GM21381 (cell line): Measurements from ENCODE around the gene PHAF1.
"Not testable (repeated sequence)": the region's sequence is repeated elsewhere in the genome, so short reads cannot be mapped to it uniquely, and the experiment has no call there.

Experiments used
- ATAC-seq: cut with Tn5 transposase; IDR thresholded peaks from one replicate; pipeline ENCODE4 v1.9.1; 2021; ENCODE audit warnings: mild to moderate bottlenecking, moderate library complexity; ENCODE audit not compliant: unreplicated experiment

PHAF1 gene

DNA sequence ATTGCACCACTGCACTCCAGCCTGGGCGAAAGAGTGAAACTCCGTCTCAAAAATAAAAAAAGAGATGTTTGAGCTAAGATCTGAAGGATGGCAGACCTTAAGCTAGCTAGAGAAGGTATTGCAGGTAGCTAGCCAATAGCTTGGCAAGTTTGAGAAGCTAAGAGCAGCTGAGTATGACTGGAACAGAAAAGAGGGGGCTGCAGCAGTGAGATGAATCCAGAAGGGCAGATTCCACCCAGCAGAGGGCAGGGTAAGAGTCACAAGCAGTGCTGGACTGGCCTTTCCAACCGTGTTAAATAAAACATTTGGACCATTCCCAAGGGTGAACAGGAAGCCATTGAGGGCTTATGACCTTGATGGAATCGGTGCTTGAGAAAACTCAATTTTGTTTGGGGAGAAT lies 5.7 kb upstream of the PHAF1 start:
- ATAC-seq: no peak

DNA sequence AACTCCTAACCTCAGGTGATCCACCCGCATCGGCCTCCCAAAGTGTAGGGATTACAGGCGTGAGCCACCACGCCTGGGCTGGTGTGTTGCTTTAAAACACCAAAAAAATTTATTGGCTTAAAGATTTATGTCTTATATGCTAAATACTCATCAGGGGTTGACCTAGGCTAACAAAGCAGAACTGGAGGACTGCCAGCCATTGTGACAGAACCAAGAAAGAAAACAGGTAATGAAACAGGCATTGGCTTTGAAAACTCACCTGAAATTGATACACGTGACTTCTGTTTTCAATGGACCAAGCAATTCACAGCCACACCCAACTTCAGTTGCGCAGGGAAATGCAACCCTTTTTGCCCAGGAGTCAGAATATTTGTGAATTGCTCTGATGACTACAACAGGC lies 4.9 kb upstream of the PHAF1 start:
- ATAC-seq: no peak

DNA sequence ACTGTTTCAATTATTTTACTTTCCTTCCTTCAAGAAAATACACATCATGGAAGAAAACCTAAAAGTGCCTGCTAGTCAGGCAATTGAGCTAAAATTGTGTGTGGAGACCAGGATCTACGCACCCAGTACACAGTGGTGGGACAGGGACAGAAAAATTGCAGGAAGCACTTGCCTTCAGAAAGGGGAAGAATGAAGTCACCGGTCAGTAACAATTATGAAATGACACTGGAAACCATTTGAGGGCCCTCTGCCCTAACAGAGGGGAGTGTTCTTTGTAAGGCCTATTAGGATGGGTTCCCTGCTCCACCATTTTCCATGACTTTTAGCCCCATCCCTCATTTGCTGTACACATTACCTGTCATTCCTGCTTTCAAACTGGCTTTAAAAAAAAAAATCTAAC lies 4.5 kb upstream of the PHAF1 start:
- ATAC-seq: no peak

DNA sequence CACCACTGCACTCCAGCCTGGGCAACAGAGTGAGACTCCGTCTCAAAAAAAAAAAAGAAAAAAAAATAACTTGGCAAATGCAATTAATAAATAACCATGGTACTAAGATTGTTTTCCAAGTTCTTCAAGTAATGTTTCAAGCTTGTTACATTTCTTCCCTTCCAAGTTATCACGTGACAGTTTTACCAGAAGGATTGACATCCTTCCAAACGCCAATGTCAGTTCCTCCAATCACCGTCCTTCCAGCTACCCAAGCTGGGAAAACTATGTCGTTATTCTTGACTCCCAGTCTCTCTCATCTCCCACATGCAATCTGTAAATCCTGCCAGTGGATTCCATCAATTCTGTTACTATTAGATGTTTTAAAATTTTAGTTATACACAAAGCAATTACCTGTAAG lies 3.9 kb upstream of the PHAF1 start:
- no peak for ATAC-seq

DNA sequence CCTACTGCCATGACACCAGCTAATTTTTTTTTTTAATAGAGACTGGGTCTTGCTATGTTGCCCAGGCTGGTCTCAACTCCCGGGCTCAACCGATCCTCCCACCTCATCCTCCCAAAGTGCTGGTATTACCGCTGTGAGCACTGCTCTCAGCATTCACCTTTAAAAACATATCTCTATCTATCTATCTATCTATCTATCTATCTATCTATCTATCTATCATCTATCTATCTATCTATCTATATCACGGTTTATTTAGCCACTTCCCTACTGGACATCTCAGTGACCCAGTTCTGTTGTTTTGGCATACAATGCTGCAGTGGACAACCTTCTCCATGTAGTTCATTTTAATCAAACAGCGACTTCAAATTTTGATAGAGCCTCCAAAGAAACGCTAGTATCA lies 1.3 kb upstream of the PHAF1 start:
- ATAC-seq: no peak

DNA sequence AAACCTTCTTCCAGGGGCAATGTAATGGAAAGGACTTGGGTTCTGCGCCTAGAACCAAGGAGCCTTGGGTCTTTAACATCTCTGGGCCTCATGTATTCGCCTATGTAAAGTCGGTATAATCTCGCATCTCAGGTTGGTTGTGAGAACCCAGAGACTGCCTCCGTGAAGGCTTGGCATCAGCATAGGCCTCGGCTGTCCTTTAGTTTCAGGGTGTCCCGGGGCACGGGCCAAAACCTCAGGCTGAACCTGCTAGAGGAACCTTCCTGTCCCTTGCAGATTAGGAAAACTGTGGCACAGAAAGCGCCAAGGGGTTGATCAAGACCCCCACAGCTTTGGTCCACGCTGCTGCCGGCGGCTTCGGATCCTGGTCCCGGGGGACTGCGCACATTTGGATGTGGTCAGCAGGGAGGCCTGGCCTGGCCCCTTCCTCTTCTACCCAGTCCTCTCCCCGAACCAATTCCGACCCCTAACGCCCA lies 772 bp upstream of the PHAF1 start:
- ATAC-seq: no peak

DNA sequence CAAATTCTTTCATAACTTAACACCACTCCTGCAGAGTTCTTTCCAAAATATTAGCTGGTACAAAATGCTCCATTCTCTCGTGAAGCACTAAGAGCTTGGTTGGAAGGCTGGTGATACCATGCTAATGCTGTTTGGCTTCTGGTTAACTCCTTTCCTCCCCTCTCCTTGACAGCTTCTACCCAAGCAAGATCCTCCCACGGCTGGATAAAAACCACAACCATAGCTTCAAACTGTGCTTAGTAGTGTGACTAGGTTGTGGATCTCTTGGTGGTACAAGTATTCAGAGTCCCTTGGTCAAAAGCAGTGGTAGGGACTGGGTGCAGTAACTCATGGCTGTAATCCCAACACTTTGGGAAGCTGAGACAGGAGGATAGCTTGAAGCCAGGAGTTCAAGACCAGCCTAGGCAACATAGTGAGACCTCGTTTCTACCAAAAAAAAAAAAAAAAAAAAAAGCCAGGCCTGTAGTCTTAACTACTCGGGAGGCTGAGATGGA lies 2.3 kb downstream of the PHAF1 start:
- no peak for ATAC-seq

DNA sequence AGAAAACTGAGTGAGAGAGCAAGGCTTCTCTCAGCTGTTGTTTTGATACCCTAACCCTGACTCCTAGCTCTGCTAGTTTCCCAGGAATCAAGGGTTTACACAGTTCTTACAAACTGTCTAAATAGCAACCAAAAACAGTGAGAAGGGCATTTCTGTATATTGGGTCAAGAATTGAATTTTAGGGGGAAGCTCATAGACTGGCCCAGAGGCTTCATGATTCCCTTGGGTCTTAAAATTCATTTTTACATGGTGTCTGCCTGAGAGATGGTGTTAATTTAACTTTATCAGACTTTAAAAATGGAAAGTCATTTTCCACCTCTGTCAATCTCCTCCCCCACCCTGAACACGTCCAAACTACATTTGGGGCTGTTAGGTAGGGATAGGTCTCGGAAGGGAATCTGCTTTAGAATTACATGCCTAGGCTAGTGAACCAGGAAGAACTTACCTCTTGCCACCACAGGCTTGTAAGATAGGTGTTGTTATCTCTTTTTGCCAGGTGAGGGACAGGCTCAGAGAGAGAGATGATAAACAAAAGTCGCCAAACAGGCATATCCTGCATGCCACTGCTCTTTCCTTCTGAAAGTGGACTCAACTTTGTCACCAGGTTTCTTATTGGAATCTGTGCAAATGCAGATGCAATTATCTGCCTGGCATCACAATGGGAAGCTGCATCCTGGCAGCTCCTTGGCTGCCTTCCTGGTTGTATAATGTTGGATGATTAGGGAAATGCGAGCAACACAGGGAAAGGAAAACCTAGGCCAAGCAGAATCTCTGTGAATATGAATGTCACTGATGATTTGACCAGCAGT lies 3.1 kb downstream of the PHAF1 start:
- no peak for ATAC-seq

DNA sequence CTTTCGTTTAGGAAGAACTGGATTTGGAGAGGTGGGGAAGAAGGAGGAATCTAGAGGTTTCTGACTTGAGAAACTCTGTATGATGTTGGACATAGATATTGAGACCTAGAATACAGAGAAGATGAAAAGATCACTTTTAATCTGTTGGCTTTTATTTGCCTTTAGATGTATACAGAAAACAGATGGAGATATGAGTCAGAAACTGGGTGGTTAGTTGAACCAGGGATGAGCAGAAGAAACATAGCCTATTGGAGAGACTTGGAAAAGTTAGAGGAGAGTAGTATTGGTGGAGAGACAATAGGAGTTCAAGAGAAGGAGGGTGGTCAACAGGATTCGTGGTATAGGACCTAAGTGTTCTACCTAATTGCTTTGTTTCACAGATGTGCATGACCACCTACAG lies 5.1 kb downstream of the PHAF1 start:
- ATAC-seq: no peak

DNA sequence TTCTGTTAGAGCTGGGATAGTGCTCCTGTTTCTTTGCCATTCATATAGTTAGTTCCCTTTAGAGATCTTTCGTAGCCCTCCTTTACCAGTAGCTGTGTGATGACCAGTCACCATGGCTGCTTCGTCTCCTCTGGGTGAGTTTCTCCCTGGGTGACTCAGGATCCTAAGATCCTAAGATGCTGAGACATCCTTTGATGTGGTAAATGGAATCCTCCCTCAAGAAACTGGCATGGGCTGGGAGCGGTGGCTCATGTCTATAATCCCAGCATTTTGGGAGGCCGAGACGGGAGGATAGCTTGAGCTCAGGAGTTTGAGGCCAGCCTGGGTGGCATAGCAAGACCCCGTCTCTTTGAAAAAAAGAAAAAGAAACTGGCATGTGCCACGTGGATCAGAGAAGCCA lies 5.9 kb downstream of the PHAF1 start:
- no peak for ATAC-seq

DNA sequence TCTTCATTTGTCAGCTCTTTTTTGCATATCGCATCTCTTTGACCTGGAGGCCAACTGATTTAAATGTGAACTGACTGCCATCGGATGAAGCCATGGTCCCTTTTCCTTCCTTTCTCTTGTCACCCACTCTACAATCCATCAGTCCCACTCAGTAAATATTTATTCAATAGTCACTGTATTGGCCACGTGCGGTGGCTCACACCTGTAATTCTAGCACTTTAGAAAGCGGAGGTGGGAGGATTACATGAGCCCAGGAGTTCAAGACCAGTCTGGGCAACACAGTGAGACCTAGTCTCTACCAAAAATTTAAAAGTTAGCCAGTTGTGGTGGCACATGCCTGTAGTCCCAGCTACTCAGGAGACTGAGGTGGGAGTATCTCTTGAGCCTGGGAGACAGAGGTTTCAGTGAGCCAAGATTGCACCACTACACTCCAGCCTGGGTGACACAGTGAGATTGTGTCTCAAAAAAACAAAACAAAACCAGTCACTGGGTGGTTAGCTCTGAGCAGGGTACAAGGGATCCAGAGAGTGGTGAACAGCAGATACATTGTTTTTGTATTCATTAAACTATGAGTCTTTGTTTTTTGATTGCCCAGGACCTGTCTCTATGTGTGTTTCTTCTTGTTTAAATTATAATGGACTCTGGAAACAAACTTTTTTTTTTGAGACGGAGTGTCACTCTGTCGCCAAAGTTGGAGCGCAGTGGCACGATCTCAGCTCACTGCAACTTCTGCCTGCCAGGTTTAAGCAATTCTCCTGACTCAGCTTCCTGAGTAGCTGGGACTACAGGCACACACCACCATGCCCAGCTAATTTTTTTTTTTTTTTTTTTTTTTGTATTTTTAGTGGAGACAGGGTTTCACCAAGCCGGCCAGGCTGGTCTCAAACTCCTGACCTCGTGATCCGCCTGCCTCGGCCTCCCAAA lies 6.9 kb downstream of the PHAF1 start:
- no peak for ATAC-seq

DNA sequence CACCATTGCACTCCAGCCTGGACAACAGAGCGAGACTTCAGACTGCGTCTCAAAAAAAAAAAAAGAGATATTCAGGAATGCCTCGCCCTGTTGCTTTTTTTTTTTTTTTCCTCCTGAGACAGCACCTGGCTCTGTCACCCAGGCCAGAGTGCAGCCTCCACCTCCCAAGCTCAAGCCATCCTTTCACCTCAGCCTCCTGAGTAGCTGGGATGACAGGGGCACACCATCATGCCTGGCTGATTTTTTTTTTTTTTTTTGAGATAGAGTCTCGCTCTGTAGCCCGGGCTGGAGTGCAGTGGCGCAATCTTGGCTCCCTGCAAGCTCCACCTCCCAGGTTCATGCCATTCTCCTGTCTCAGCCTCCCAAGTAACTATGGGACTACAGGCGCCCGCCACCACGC lies 8.0 kb downstream of the PHAF1 start:
- ATAC-seq: no peak

DNA sequence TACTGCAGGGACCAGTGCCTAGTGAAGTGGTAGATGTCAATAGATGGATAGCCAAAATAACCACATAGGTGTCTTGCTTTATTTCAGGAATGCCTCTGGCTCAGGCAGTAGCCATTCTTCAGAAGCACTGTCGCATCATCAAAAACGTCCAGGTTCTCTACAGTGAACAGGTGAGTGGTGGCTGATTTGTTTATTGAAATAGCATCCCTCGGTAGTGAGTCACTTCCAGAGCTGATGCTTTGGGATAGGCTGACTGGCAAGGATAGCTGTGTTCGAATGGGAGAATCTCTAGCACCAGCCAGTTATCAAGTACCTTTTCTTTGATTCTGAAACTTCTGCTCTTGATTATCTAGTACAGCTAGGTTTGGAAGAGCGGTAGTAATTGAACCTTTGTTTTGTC lies 10.3 kb downstream of the PHAF1 start:
- ATAC-seq: no peak

DNA sequence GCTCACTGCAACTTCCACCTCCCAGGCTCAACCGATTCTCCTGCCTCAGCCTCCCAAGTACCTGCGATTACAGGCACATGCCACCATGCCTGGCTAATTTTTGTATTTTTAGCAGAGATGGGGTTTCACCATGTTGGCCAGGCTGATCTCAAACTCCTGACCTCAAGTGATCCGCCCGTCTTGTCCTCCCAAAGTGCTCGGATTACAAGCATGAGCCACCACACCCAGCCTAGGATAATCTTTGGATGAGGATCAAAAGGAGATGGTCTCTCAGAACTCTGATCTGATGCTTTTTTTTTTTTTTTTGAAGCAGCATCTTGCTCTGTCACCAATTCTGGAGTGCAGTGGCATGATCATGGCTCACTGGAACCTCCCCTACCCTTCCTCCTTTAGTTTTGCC lies 13.1 kb downstream of the PHAF1 start:
- not testable (repeated sequence) for ATAC-seq

DNA sequence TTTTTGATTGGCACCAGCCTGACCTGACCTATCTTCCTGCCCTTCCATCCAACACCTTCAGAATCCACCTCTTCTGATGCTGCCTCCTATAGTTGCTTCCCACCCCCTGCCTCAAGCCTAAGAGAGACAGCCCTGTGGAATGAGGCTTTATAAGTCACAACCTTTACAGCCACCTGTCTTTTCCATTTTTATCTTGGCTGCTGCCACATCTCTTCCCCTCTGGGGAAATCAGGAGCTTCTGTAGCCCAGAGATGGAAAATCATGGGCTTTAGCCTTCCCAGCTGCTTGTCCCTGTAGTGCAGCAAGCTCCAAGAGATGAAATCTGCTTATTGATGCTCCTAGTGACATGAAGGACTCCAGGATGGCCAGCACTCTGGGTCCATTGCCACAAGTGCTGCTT lies 18.7 kb downstream of the PHAF1 start:
- ATAC-seq: no peak

DNA sequence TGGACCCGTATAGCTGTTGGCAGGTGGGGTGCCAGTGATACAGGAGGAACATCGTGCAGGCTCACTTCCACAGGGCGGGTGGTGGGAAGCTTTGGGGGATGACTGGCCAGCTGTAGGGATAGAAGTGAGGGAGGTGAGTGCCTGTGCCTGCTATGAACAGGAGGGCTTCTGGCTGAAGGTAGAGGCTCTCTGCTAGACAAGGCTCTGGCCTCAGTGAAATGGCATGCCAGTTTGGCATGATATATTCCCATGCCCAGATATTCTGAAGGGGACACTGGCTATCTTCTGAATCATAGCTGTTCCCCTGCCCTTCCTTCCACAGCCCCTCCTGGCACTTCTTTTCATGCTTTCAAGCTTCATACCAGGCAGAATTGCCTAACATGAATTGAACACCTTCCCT lies 19.1 kb downstream of the PHAF1 start:
- no peak for ATAC-seq

DNA sequence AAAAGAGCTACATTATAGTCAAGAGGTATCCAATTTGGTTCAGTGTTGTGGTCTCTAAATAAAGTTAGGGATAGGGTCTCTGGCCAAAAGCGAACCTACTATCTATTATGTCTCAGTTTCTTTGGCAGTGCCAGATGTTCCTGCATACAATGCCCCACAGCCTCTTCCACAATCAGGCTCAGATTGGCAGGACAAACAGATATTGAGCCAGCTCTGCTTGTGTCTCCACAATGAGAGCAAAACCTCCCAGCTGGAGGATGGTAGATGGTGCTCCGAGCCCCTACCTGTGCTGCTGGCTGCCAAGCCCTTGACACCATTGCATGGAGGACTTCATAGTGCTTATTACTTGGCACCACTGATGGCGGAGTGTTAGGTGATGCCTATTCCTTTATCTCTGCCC lies 19.7 kb downstream of the PHAF1 start:
- ATAC-seq: no peak

DNA sequence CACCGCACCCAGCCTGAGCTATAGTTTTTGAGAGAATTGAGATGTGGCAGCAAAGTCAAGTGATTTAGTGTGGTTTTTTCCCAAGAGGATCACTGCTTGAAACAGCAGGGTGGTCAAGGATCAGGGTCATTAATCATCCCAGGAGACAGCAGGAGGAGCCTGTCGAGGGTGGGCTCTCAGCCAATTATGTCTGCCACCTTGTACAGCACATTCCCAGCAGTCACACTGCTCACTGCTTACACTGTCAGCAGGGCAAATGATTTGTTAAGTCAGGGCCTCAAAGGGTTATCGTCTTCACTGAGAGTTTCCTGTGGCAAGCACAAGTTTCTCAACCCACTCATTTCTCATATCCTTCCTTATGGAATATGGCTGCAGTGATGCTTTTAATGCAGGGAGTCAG lies 27.9 kb downstream of the PHAF1 start:
- no peak for ATAC-seq

DNA sequence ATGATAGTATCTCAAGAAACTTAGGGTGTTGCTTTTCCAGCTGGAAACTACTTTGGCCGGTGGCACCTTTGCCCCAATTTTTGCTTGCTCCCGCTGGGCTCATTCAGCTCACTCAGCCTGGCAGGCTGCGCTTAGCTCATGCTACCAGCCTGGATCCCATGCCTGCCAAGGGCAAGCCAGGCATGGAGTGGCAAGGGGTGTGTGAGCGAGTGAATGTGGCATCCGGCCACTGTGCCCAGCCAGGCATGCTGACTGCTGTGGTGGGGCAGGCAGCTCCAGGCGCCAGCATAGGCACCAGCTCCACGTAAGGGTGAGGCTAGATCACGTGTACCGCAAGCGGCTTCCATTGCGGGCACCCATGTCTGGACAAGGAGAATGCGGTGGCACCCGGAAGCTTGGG lies 31.6 kb downstream of the PHAF1 start:
- ATAC-seq: no peak

DNA sequence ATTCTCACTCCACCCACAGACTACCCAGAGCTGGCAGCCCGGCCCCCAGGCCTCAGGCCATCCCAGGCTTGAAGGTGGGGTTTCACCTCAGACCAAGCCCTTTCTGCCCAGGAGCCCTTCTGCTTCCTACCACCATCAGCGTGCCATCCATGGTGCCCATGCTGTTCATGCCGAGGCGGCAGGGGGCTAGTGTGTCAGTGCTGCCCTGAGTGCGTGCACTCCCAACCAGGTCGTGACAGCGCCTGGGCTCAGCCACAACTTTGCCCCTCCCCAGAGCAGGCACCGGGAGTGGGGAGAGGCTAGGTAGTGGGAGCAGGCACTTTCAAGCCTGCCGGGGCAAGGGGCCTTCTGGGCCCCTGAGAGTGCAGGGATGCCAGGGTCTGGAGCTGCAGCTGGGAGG lies 32.6 kb downstream of the PHAF1 start:
- no peak for ATAC-seq

DNA sequence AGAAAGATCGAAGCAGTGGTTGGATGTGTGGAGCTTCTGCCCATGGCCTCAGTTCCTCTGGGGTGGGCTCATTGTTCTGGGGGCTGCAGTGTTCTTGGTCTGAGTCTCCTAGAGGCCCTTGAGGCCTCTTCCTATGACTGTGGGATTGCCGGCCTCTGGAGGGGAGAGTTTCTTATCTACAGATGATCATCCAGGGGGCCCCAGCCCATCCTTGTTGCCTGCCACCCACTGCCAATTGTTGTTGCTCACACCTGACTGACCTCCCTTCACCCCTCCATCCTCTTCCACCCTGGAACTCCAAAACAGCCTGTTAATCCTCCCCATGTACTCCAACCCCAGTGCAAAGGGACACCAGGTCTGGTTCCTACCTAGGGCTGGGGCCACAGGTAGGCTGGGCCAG lies 35.2 kb downstream of the PHAF1 start:
- ATAC-seq: no peak

DNA sequence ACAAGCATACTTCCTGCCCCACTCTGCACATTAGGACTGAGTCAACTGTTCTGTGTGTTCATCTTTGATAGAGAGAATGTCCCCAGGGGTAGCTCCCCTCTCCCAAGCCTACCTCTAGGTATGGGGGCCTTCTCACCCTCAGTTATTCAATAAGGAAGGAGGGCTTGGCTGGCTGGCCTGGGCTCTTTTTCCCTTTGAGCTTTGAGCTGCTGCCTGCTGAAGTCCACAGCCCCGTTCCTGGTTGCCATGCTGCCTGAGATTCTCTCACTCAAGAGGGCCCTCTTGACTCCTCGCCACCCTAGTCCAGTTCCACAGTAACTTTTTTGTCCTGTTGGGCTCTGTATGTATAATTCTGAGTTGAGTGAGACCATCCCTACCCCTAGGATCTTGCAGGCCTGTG lies 36.0 kb downstream of the PHAF1 start:
- ATAC-seq: no peak
